Astrocyte (in vitro differentiated cells and primary cell): ENCODE results near the gene SLC43A2. TPM values are rescaled to one million over a fixed set of nuclear protein-coding genes. Genes with fewer than 3 reads are reported as not detected.

ENCODE experiments used
- DNase-seq: peaks from one replicate; pipeline ENCODE4 v3.0.0-alpha.2; 2010; ENCODE audit warnings: low read depth
- FAIRE-seq: peaks from 2 replicates; lab custom pipeline; 2011; peaks lifted over from hg19 to GRCh38; lab: Jason Lieb, UNC
- H2AFZ ChIP-seq: 2 replicates; pipeline ENCODE4 v1.6.0; 2012; ENCODE audit warnings: low read depth, low read length, inconsistent platforms
- H3K27ac ChIP-seq: 2 replicates; pipeline ENCODE4 v1.5.1; 2011; ENCODE audit warnings: low read depth, low read length, inconsistent platforms
- H3K27me3 ChIP-seq: 2 replicates; pipeline ENCODE4 v1.6.0; 2011; ENCODE audit warnings: low read length, inconsistent platforms; ENCODE audit not compliant: insufficient read depth
- H3K36me3 ChIP-seq: 2 replicates; pipeline ENCODE4 v1.5.1; 2011; ENCODE audit warnings: low read length, inconsistent platforms; ENCODE audit not compliant: insufficient read depth
- H3K4me1 ChIP-seq: 2 replicates; pipeline ENCODE4 v1.5.1; 2011; ENCODE audit warnings: low read length, inconsistent platforms; ENCODE audit not compliant: insufficient read depth
- H3K4me2 ChIP-seq: 2 replicates; pipeline ENCODE4 v1.6.0; 2012; ENCODE audit warnings: low read length, inconsistent platforms
- H3K4me3 ChIP-seq: 2 replicates; pipeline ENCODE4 v1.5.1; 2011; ENCODE audit warnings: low read depth, mild to moderate bottlenecking, low read length, inconsistent platforms; ENCODE audit not compliant: insufficient read depth
- H3K79me2 ChIP-seq: 2 replicates; pipeline ENCODE4 v1.6.0; 2012; ENCODE audit warnings: mild to moderate bottlenecking, low read length, inconsistent platforms; ENCODE audit not compliant: insufficient read depth
- H3K9ac ChIP-seq: 2 replicates; pipeline ENCODE4 v1.6.0; 2012; ENCODE audit warnings: mild to moderate bottlenecking, low read length, inconsistent platforms
- H3K9me3 ChIP-seq: 2 replicates; pipeline ENCODE4 v1.5.1; 2012; ENCODE audit warnings: low read depth, mild to moderate bottlenecking, low read length, inconsistent platforms; ENCODE audit not compliant: insufficient read depth
- H4K20me1 ChIP-seq: 2 replicates; pipeline ENCODE4 v1.6.0; 2012; ENCODE audit warnings: low read length, inconsistent platforms; ENCODE audit not compliant: insufficient read depth
- H3K27ac Mint-ChIP-seq: one replicate; pipeline ENCODE4 v1.8.0; 2021; ENCODE audit warnings: mild to moderate bottlenecking, mixed read lengths; ENCODE audit not compliant: unreplicated experiment
- H3K27me3 Mint-ChIP-seq: one replicate; pipeline ENCODE4 v1.8.0; 2021; ENCODE audit warnings: low read depth, mixed read lengths; ENCODE audit not compliant: unreplicated experiment
- H3K36me3 Mint-ChIP-seq: one replicate; pipeline ENCODE4 v1.8.0; 2021; ENCODE audit warnings: low read depth, mixed read lengths; ENCODE audit not compliant: unreplicated experiment
- H3K4me1 Mint-ChIP-seq: one replicate; pipeline ENCODE4 v1.8.0; 2021; ENCODE audit warnings: low read depth, mixed read lengths; ENCODE audit not compliant: unreplicated experiment
- H3K4me3 Mint-ChIP-seq: one replicate; pipeline ENCODE4 v1.8.0; 2021; ENCODE audit warnings: mild to moderate bottlenecking, moderate library complexity, mixed read lengths; ENCODE audit not compliant: unreplicated experiment
- H3K9me3 Mint-ChIP-seq: one replicate; pipeline ENCODE4 v1.8.0; 2021; ENCODE audit warnings: mild to moderate bottlenecking, mixed read lengths; ENCODE audit not compliant: unreplicated experiment
- EZH2 ChIP-seq: IDR thresholded peaks from 2 replicates; pipeline ENCODE4 v1.6.1; 2012; ENCODE audit warnings: mild to moderate bottlenecking, low read length, inconsistent platforms; ENCODE audit not compliant: insufficient read depth
- total RNA-seq: library from RNA; stranded (reverse); gene quantifications from 2 replicates; pipeline ENCODE4 v1.2.1, GENCODE V29; 2021
- TF ChIP-seq, protein P1 (sequence below): IDR thresholded peaks from 2 replicates; pipeline ENCODE4 v1.5.1; 2011; ENCODE audit warnings: low read depth, mild to moderate bottlenecking, inconsistent platforms, low read length, moderate library complexity; ENCODE audit not compliant: insufficient read depth

The SLC43A2 gene
- total RNA-seq, 1 donor from 2014 or later, result 17.9 TPM

DNA sequence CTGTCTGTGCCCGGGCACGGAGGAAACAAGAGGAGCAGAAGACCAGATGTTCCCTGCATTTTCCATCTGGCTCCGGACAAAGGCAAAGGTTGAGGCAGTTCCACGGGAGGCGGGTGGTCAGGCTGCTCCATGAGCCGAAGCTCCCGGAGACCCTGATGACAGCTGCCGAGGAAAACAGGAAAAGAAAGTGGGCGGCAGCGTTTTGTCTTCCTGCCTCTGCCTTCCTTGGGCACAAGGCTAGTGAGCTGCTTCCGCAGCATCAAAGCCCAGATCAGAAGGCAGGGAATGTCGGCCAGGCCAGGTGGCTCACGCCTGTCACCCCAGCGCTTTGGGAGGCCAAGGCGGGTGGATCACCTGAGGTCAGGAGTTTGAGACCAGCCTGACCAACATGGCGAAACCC is 16.2 kb downstream of the SLC43A2 start:
- Histone ChIP-seq H3K4me3 (no peak overlapping the region), H3K4me1 (peaks cover under 1% of the 10 kb centered on the region), H2AFZ (no peak overlapping the region), H3K27me3 (no peaks in the 10 kb centered on the region), H3K79me2 (no peaks in the 10 kb centered on the region), H3K36me3 (no peaks in the 10 kb centered on the region), H3K9me3 (no peaks in the 10 kb centered on the region), H4K20me1 (no peaks in the 10 kb centered on the region), H3K9ac (no peak overlapping the region), H3K4me2 (no peak overlapping the region), H3K27ac (no peak overlapping the region)
- peaks cover under 1% of the 10 kb centered on the region for H3K4me1 Mint-ChIP-seq
- TF ChIP-seq, protein P1, sequence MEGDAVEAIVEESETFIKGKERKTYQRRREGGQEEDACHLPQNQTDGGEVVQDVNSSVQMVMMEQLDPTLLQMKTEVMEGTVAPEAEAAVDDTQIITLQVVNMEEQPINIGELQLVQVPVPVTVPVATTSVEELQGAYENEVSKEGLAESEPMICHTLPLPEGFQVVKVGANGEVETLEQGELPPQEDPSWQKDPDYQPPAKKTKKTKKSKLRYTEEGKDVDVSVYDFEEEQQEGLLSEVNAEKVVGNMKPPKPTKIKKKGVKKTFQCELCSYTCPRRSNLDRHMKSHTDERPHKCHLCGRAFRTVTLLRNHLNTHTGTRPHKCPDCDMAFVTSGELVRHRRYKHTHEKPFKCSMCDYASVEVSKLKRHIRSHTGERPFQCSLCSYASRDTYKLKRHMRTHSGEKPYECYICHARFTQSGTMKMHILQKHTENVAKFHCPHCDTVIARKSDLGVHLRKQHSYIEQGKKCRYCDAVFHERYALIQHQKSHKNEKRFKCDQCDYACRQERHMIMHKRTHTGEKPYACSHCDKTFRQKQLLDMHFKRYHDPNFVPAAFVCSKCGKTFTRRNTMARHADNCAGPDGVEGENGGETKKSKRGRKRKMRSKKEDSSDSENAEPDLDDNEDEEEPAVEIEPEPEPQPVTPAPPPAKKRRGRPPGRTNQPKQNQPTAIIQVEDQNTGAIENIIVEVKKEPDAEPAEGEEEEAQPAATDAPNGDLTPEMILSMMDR, result no peak
- TF ChIP-seq EZH2, result no peak
- no peak for DNase-seq
- H3K4me3 Mint-ChIP-seq, result no peak overlapping the region
- H3K9me3 Mint-ChIP-seq, result no peaks in the 10 kb centered on the region
- peaks cover 2% of the 10 kb centered on the region for H3K36me3 Mint-ChIP-seq
- no peak overlapping the region for H3K27ac Mint-ChIP-seq
- no peaks in the 10 kb centered on the region for H3K27me3 Mint-ChIP-seq
- no peak for FAIRE-seq

GRCh38 chr17:1611715-1612114 is 16.9 kb downstream of the SLC43A2 start:
- H3K9me3 Mint-ChIP-seq, result no peaks in the 10 kb centered on the region
- Histone ChIP-seq H3K4me3 (no peak overlapping the region), H2AFZ (no peak overlapping the region), H3K9me3 (no peaks in the 10 kb centered on the region), H3K9ac (no peak overlapping the region), H3K4me2 (no peak overlapping the region), H3K27ac (no peak overlapping the region), H4K20me1 (no peaks in the 10 kb centered on the region), H3K27me3 (no peaks in the 10 kb centered on the region), H3K36me3 (no peaks in the 10 kb centered on the region), H3K4me1 (peaks cover 2% of the 10 kb centered on the region), H3K79me2 (no peaks in the 10 kb centered on the region)
- TF ChIP-seq EZH2, result no peak
- TF ChIP-seq, protein P1, result no peak
- no peak overlapping the region for H3K4me3 Mint-ChIP-seq
- peaks cover 2% of the 10 kb centered on the region for H3K36me3 Mint-ChIP-seq
- no peaks in the 10 kb centered on the region for H3K4me1 Mint-ChIP-seq
- no peak overlapping the region for H3K27ac Mint-ChIP-seq
- no peak for DNase-seq
- no peaks in the 10 kb centered on the region for H3K27me3 Mint-ChIP-seq
- no peak for FAIRE-seq

GRCh38 chr17:1608676-1609075 is 20.0 kb downstream of the SLC43A2 start:
- H3K9me3 Mint-ChIP-seq, result no peaks in the 10 kb centered on the region
- FAIRE-seq (no peak), DNase-seq (no peak)
- Histone ChIP-seq H3K79me2 (no peaks in the 10 kb centered on the region), H3K4me1 (peaks cover 9% of the 10 kb centered on the region), H4K20me1 (peaks cover 6% of the 10 kb centered on the region), H3K9me3 (no peaks in the 10 kb centered on the region), H3K4me3 (no peak overlapping the region), H3K27me3 (no peaks in the 10 kb centered on the region), H3K36me3 (no peaks in the 10 kb centered on the region), H2AFZ (no peak overlapping the region), H3K27ac (no peak overlapping the region), H3K4me2 (no peak overlapping the region), H3K9ac (no peak overlapping the region)
- TF ChIP-seq EZH2, result no peak
- TF ChIP-seq, protein P1, result no peak
- H3K4me1 Mint-ChIP-seq, result no peaks in the 10 kb centered on the region
- no peak overlapping the region for H3K4me3 Mint-ChIP-seq
- peaks cover 2% of the 10 kb centered on the region for H3K27me3 Mint-ChIP-seq
- no peaks in the 10 kb centered on the region for H3K36me3 Mint-ChIP-seq
- no peak overlapping the region for H3K27ac Mint-ChIP-seq
